Measurements from ENCODE around the gene SEC14L5. TPM values are rescaled to one million over a fixed set of nuclear protein-coding genes. Genes with fewer than 3 reads are reported as not detected.

Gene SEC14L5
- total and polyA plus RNA-seq, 2 experiments from 2014 or later, result 2.6 to 5.9 TPM

DNA sequence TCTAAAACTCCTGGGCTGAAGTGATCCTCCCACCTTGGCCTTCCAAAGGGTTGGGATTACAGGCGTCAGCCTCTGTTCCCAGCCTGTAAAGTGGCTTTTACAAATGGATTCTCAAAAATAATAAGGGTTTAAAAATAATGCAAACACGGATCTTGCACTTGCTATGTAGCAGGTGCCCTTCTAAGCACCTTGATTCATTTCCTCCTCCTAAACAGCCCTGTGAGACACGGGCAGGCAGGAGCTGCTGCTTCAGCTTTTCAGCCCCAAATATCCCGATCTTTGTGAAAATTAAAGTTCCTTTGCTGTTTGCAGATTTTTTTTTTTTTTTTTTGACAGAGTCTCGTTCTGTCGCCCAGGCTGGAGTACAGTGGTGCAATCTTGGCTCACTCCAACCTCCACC lies 43.9 kb downstream of the SEC14L5 start (continued):
- TF ChIP-seq, protein P1, sequence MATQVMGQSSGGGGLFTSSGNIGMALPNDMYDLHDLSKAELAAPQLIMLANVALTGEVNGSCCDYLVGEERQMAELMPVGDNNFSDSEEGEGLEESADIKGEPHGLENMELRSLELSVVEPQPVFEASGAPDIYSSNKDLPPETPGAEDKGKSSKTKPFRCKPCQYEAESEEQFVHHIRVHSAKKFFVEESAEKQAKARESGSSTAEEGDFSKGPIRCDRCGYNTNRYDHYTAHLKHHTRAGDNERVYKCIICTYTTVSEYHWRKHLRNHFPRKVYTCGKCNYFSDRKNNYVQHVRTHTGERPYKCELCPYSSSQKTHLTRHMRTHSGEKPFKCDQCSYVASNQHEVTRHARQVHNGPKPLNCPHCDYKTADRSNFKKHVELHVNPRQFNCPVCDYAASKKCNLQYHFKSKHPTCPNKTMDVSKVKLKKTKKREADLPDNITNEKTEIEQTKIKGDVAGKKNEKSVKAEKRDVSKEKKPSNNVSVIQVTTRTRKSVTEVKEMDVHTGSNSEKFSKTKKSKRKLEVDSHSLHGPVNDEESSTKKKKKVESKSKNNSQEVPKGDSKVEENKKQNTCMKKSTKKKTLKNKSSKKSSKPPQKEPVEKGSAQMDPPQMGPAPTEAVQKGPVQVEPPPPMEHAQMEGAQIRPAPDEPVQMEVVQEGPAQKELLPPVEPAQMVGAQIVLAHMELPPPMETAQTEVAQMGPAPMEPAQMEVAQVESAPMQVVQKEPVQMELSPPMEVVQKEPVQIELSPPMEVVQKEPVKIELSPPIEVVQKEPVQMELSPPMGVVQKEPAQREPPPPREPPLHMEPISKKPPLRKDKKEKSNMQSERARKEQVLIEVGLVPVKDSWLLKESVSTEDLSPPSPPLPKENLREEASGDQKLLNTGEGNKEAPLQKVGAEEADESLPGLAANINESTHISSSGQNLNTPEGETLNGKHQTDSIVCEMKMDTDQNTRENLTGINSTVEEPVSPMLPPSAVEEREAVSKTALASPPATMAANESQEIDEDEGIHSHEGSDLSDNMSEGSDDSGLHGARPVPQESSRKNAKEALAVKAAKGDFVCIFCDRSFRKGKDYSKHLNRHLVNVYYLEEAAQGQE (IDR thresholded peaks at IDR 0.05; ENCODE audit: unreplicated experiment), result no peak

DNA sequence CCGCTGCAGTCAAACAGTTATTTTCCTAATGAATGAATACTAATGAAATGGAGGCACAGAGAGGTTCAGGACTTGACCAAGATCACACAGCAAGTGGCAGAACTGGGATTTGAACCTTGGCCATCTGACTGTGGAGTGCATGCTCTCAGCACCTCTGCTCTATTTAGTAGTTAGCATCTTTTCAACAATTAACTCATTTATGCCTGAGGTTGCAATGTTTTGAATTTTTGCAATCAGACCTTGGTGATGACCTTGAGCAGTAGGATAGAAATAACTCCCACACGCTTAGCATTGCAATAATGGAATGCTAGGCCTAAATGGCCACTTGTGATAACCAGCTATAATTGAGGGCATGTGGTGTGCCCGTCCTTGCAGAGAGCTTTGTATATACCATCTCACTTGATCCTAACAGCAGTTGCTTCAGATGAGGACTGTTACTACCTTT lies 44.6 kb downstream of the SEC14L5 start:
- no peaks in the 10 kb centered on the region for H3K79me2 ChIP-seq (replicated peaks; ENCODE audit: insufficient read depth)
- 0 out of 2 replicates have a peak, but pooled peaks cover 3% of the 10 kb centered on the region for H4K20me1 ChIP-seq (replicated peaks; ENCODE audit: insufficient read depth)
- Mint-ChIP-seq H3K9me3 (no peaks in the 10 kb centered on the region), H3K4me3 (no peak overlapping the region), H3K27me3 (ENCODE audit: insufficient read depth, low read depth, poor library complexity) (peaks cover 5% of the 10 kb centered on the region), H3K4me1 (no peaks in the 10 kb centered on the region), H3K36me3 (ENCODE audit: low read depth) (peaks cover 4% of the 10 kb centered on the region; the same call in 1 of the 3 replicates), H3K27ac (no peak overlapping the region)
- DNase-seq (ENCODE audit: low spot score) (no peak), ATAC-seq (no peak)
- H3K9me2 ChIP-seq (ENCODE audit: insufficient read depth), result no peaks in the 10 kb centered on the region
- H3K27ac ChIP-seq (ENCODE audit: low read depth), result no peak overlapping the region
- H3F3A ChIP-seq (replicated peaks; ENCODE audit: low read depth), result no peaks in the 10 kb centered on the region
- no peak overlapping the region for H2AFZ ChIP-seq
- TF ChIP-seq, protein P2, sequence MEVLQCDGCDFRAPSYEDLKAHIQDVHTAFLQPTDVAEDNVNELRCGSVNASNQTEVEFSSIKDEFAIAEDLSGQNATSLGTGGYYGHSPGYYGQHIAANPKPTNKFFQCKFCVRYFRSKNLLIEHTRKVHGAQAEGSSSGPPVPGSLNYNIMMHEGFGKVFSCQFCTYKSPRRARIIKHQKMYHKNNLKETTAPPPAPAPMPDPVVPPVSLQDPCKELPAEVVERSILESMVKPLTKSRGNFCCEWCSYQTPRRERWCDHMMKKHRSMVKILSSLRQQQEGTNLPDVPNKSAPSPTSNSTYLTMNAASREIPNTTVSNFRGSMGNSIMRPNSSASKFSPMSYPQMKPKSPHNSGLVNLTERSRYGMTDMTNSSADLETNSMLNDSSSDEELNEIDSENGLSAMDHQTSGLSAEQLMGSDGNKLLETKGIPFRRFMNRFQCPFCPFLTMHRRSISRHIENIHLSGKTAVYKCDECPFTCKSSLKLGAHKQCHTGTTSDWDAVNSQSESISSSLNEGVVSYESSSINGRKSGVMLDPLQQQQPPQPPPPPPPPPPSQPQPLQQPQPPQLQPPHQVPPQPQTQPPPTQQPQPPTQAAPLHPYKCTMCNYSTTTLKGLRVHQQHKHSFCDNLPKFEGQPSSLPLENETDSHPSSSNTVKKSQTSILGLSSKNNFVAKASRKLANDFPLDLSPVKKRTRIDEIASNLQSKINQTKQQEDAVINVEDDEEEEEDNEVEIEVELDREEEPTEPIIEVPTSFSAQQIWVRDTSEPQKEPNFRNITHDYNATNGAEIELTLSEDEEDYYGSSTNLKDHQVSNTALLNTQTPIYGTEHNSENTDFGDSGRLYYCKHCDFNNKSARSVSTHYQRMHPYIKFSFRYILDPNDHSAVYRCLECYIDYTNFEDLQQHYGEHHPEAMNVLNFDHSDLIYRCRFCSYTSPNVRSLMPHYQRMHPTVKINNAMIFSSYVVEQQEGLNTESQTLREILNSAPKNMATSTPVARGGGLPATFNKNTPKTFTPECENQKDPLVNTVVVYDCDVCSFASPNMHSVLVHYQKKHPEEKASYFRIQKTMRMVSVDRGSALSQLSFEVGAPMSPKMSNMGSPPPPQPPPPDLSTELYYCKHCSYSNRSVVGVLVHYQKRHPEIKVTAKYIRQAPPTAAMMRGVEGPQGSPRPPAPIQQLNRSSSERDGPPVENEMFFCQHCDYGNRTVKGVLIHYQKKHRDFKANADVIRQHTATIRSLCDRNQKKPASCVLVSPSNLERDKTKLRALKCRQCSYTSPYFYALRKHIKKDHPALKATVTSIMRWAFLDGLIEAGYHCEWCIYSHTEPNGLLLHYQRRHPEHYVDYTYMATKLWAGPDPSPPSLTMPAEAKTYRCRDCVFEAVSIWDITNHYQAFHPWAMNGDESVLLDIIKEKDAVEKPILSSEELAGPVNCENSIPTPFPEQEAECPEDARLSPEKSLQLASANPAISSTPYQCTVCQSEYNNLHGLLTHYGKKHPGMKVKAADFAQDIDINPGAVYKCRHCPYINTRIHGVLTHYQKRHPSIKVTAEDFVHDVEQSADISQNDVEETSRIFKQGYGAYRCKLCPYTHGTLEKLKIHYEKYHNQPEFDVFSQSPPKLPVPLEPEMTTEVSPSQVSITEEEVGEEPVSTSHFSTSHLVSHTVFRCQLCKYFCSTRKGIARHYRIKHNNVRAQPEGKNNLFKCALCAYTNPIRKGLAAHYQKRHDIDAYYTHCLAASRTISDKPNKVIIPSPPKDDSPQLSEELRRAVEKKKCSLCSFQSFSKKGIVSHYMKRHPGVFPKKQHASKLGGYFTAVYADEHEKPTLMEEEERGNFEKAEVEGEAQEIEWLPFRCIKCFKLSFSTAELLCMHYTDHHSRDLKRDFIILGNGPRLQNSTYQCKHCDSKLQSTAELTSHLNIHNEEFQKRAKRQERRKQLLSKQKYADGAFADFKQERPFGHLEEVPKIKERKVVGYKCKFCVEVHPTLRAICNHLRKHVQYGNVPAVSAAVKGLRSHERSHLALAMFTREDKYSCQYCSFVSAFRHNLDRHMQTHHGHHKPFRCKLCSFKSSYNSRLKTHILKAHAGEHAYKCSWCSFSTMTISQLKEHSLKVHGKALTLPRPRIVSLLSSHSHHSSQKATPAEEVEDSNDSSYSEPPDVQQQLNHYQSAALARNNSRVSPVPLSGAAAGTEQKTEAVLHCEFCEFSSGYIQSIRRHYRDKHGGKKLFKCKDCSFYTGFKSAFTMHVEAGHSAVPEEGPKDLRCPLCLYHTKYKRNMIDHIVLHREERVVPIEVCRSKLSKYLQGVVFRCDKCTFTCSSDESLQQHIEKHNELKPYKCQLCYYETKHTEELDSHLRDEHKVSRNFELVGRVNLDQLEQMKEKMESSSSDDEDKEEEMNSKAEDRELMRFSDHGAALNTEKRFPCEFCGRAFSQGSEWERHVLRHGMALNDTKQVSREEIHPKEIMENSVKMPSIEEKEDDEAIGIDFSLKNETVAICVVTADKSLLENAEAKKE (CRISPR knock-in tag; IDR thresholded peaks at IDR 0.05), result no peak
- TF ChIP-seq, protein P1 (IDR thresholded peaks at IDR 0.05; ENCODE audit: unreplicated experiment), result no peak
- TF ChIP-seq, protein P3, sequence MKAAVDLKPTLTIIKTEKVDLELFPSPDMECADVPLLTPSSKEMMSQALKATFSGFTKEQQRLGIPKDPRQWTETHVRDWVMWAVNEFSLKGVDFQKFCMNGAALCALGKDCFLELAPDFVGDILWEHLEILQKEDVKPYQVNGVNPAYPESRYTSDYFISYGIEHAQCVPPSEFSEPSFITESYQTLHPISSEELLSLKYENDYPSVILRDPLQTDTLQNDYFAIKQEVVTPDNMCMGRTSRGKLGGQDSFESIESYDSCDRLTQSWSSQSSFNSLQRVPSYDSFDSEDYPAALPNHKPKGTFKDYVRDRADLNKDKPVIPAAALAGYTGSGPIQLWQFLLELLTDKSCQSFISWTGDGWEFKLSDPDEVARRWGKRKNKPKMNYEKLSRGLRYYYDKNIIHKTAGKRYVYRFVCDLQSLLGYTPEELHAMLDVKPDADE (IDR thresholded peaks at IDR 0.05), result no peak
- no peak for TF ChIP-seq NANOG (IDR thresholded peaks at IDR 0.05; ENCODE audit: borderline replicate concordance)
- no peak for TF ChIP-seq JUNB (IDR thresholded peaks at IDR 0.05; ENCODE audit: unreplicated experiment)
- no peak for TF ChIP-seq STAT1 (IDR thresholded peaks at IDR 0.05; ENCODE audit: unreplicated experiment)
- no peak for TF ChIP-seq EZH2phosphoT487 (IDR thresholded peaks at IDR 0.05; ENCODE audit: unreplicated experiment)
- TF ChIP-seq, protein P4, sequence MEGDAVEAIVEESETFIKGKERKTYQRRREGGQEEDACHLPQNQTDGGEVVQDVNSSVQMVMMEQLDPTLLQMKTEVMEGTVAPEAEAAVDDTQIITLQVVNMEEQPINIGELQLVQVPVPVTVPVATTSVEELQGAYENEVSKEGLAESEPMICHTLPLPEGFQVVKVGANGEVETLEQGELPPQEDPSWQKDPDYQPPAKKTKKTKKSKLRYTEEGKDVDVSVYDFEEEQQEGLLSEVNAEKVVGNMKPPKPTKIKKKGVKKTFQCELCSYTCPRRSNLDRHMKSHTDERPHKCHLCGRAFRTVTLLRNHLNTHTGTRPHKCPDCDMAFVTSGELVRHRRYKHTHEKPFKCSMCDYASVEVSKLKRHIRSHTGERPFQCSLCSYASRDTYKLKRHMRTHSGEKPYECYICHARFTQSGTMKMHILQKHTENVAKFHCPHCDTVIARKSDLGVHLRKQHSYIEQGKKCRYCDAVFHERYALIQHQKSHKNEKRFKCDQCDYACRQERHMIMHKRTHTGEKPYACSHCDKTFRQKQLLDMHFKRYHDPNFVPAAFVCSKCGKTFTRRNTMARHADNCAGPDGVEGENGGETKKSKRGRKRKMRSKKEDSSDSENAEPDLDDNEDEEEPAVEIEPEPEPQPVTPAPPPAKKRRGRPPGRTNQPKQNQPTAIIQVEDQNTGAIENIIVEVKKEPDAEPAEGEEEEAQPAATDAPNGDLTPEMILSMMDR (conservative IDR thresholded peaks at IDR 0.05; ENCODE audit: low read depth in 2 of 2), result no peak
- no peak overlapping the region for H3K4me3 ChIP-seq
- no peaks in the 10 kb centered on the region for H3K27me3 ChIP-seq (ENCODE audit: insufficient read depth)
- H3K4me2 ChIP-seq, result no peak overlapping the region
- no peaks in the 10 kb centered on the region for H3K36me3 ChIP-seq (ENCODE audit: insufficient read depth)
- H3K4me1 ChIP-seq (ENCODE audit: insufficient read depth), result no peaks in the 10 kb centered on the region
